ENCODE data around the gene LRRC23.

- TF ChIP-seq EP300 (IDR thresholded peaks at IDR 0.05) (no peak), RFX5 (IDR thresholded peaks at IDR 0.05) (no peak), EHMT2 (IDR thresholded peaks at IDR 0.05; ENCODE audit: low read depth) (no peak), POLR2A (IDR thresholded peaks at IDR 0.05; ENCODE audit: low read length) (peak; percentile 28), MAZ (IDR thresholded peaks at IDR 0.05; ENCODE audit: borderline replicate concordance, low read depth, low read length) (no peak), CTCF (IDR thresholded peaks at IDR 0.05) (peak; percentile 61), BCL3 (IDR thresholded peaks at IDR 0.05) (no peak), GATA3 (IDR thresholded peaks at IDR 0.05; ENCODE audit: borderline replicate concordance) (no peak), ESRRA (IDR thresholded peaks at IDR 0.05; ENCODE audit: borderline replicate concordance, low read length) (no peak), PBX3 (IDR thresholded peaks at IDR 0.05) (no peak; the same call in 1 of the 2 replicates)
- TF ChIP-seq, protein P1, sequence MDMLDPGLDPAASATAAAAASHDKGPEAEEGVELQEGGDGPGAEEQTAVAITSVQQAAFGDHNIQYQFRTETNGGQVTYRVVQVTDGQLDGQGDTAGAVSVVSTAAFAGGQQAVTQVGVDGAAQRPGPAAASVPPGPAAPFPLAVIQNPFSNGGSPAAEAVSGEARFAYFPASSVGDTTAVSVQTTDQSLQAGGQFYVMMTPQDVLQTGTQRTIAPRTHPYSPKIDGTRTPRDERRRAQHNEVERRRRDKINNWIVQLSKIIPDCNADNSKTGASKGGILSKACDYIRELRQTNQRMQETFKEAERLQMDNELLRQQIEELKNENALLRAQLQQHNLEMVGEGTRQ (IDR thresholded peaks at IDR 0.05), result no peak
These were observed 57.2 kb downstream of the LRRC23 start for GRCh38 chr12:6961695-6962284.

All from A549 (cell line).